Osteocyte (in vitro differentiated cells): ENCODE data around the gene COL23A1. TPM values are rescaled to one million over a fixed set of nuclear protein-coding genes. Genes with fewer than 3 reads are reported as not detected.

Experiments used
- DNase-seq: peaks from one replicate; pipeline ENCODE4 v3.0.0; 2021; ENCODE audit warnings: mixed read lengths; ENCODE audit not compliant: unreplicated experiment; ENCODE audit errors: extremely low spot score
- H3K27ac Mint-ChIP-seq: one replicate; pipeline ENCODE4 v1.8.0; 2021; ENCODE audit warnings: mild to moderate bottlenecking, mixed read lengths; ENCODE audit not compliant: unreplicated experiment
- H3K27me3 Mint-ChIP-seq: one replicate; pipeline ENCODE4 v1.8.0; 2021; ENCODE audit warnings: mixed read lengths; ENCODE audit not compliant: unreplicated experiment
- H3K36me3 Mint-ChIP-seq: one replicate; pipeline ENCODE4 v1.8.0; 2021; ENCODE audit warnings: mixed read lengths; ENCODE audit not compliant: unreplicated experiment
- H3K4me1 Mint-ChIP-seq: one replicate; pipeline ENCODE4 v1.8.0; 2021; ENCODE audit warnings: mixed read lengths; ENCODE audit not compliant: unreplicated experiment
- H3K4me3 Mint-ChIP-seq: one replicate; pipeline ENCODE4 v1.8.0; 2021; ENCODE audit warnings: mild to moderate bottlenecking, moderate library complexity, mixed read lengths; ENCODE audit not compliant: unreplicated experiment
- H3K9me3 Mint-ChIP-seq: one replicate; pipeline ENCODE4 v1.8.0; 2021; ENCODE audit warnings: mixed read lengths; ENCODE audit not compliant: unreplicated experiment
- CTCF ChIP-seq: fragments of 200-600 bp; sonication (generic); IDR thresholded peaks from 2 replicates; pipeline ENCODE4 v1.5.0; 2021; ENCODE audit warnings: antibody characterized with exemption, mild to moderate bottlenecking, moderate library complexity
- total RNA-seq: library from RNA; stranded (reverse); gene quantifications from 2 replicates; pipeline ENCODE4 v1.2.1, GENCODE V29; 2021

Gene COL23A1
- total RNA-seq, 1 donor from 2014 or later: not detected

DNA sequence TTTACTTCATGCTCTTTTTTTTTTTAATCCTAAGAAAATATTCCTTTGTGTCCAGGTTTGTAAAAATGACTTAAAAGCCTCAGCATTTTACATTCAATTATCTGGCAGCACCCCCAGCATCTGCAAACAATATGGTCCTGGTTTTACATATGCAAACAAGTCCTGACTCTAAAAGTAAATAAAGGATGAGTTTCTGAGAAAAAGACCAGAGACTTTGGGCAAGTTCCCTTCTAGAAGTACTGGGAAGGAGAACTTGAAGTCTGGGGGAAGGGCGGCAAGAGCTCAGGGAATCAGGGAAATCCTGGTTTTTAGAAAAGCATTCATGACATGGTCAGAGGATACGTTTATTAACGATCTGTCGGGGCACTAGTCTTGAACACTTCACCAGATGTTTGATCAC, 25.8 kb downstream of the COL23A1 start:
- no peaks in the 10 kb centered on the region for H3K9me3 Mint-ChIP-seq
- H3K4me3 Mint-ChIP-seq: no peak overlapping the region
- no peak overlapping the region for H3K27ac Mint-ChIP-seq
- DNase-seq: no peak
- H3K4me1 Mint-ChIP-seq: no peaks in the 10 kb centered on the region
- H3K27me3 Mint-ChIP-seq: peaks cover 5% of the 10 kb centered on the region
- no peaks in the 10 kb centered on the region for H3K36me3 Mint-ChIP-seq
- no peak for TF ChIP-seq CTCF

GRCh38 chr5:178563621-178564020, 26.6 kb downstream of the COL23A1 start:
- no peak for DNase-seq
- no peaks in the 10 kb centered on the region for H3K36me3 Mint-ChIP-seq
- no peak for TF ChIP-seq CTCF
- H3K4me3 Mint-ChIP-seq: no peak overlapping the region
- H3K4me1 Mint-ChIP-seq: no peaks in the 10 kb centered on the region
- no peaks in the 10 kb centered on the region for H3K9me3 Mint-ChIP-seq
- H3K27me3 Mint-ChIP-seq: peaks cover 5% of the 10 kb centered on the region
- H3K27ac Mint-ChIP-seq: no peak overlapping the region

- no peaks in the 10 kb centered on the region for H3K4me1 Mint-ChIP-seq
Measured at GRCh38 chr5:178561746-178562264, 28.4 kb downstream of the COL23A1 start.

DNA sequence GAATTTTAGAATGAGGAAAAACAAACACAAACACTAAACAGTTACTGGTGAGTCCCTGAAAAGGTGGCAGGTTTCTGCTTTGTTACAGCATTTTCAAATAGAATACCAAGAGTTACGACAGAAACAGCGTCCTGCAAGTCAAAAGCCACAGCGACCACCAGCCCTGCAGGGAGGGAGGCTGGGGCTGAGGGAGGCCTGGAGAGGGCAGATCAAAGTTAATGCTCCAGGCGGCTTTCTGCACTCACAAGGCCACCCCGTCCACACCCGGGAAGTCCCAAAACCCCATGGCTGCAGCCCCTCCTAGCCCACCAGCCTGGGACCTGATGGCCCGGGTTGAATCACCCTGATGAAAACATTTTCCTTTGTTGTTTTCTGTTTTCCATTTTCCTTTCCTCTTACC, 29.3 kb downstream of the COL23A1 start:
- H3K36me3 Mint-ChIP-seq: no peaks in the 10 kb centered on the region
- no peak overlapping the region for H3K27ac Mint-ChIP-seq
- no peaks in the 10 kb centered on the region for H3K9me3 Mint-ChIP-seq
- TF ChIP-seq CTCF: no peak
- H3K4me1 Mint-ChIP-seq: no peaks in the 10 kb centered on the region
- H3K4me3 Mint-ChIP-seq: no peak overlapping the region
- H3K27me3 Mint-ChIP-seq: peaks cover 5% of the 10 kb centered on the region
- no peak for DNase-seq

More at GRCh38 chr5:178561746-178562264, 28.4 kb downstream of the COL23A1 start:
- Mint-ChIP-seq H3K36me3 (no peaks in the 10 kb centered on the region), H3K4me3 (no peak overlapping the region), H3K27me3 (peaks cover 5% of the 10 kb centered on the region), H3K27ac (no peak overlapping the region), H3K9me3 (no peaks in the 10 kb centered on the region)
- no peak for TF ChIP-seq CTCF
- no peak for DNase-seq

- H3K9me3 Mint-ChIP-seq: no peaks in the 10 kb centered on the region
- no peak for TF ChIP-seq CTCF
- H3K36me3 Mint-ChIP-seq: no peaks in the 10 kb centered on the region
- DNase-seq: no peak
- no peak overlapping the region for H3K27ac Mint-ChIP-seq
- no peak overlapping the region for H3K4me3 Mint-ChIP-seq
- H3K4me1 Mint-ChIP-seq: no peaks in the 10 kb centered on the region
- no peaks in the 10 kb centered on the region for H3K27me3 Mint-ChIP-seq
Measured at GRCh38 chr5:178557416-178557815, 32.8 kb downstream of the COL23A1 start.
